ENCODE data around the gene EPHA6. TPM values are rescaled to one million over a fixed set of nuclear protein-coding genes. Genes with fewer than 3 reads are reported as not detected.

The EPHA6 gene
- total and polyA plus RNA-seq, 2 experiments from 2014 or later: not detected

DNA sequence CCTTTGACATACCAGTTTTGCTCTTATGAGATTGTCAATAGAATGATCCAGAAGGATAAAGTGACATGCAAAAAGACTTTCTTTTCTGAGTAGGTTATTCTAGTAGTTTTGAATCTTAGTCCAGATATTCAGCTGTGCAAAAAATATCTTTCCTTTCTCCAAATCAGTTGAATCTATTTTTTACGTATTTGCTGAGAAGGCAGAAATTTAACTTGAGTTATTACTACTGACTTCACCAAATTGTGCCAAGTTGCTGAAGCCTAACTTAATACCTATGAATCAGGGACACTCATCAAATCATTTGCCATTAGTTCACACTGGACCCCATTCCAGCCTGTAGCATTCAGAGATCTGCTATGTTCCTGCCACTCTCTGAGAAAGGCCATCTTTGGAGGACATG, 215.6 kb downstream of the EPHA6 start:
- Histone ChIP-seq H3K9me3 (ENCODE audit: low read depth) (peaks cover 4% of the 10 kb centered on the region), H3K9ac (no peak overlapping the region), H3K4me3 (no peak overlapping the region), H3K4me2 (ENCODE audit: unreplicated experiment) (no peak overlapping the region), H2AFZ (no peak overlapping the region), H4K20me1 (ENCODE audit: insufficient read depth) (no peaks in the 10 kb centered on the region), H3K27ac (no peak overlapping the region), H3K4me1 (ENCODE audit: insufficient read depth) (no peaks in the 10 kb centered on the region), H3K27me3 (replicated peaks; ENCODE audit: insufficient read depth) (no peaks in the 10 kb centered on the region), H3K9me2 (ENCODE audit: insufficient read depth) (no peaks in the 10 kb centered on the region), H3F3A (ENCODE audit: insufficient read depth) (no peaks in the 10 kb centered on the region), H3K79me2 (ENCODE audit: insufficient read depth) (no peaks in the 10 kb centered on the region), H3K36me3 (ENCODE audit: low read depth) (no peaks in the 10 kb centered on the region)
- in situ Hi-C loops (cut with MboI): no loop called here
- no peak for DNase-seq
- 47 to 56% methylated on average over 1 of the region's 1 CpG for WGBS, 2 experiments (ENCODE audit: low coverage in 1 of 2, low lambda C conversion rate in 2 of 2, missing lambda C conversion rate in 2 of 2)
- no peak for TF ChIP-seq EZH2phosphoT487 (IDR thresholded peaks at IDR 0.05; ENCODE audit: insufficient read depth, low read depth)
- no peak for TF ChIP-seq EZH2 (IDR thresholded peaks at IDR 0.05; ENCODE audit: insufficient read depth, poor library complexity, severe bottlenecking)

DNA sequence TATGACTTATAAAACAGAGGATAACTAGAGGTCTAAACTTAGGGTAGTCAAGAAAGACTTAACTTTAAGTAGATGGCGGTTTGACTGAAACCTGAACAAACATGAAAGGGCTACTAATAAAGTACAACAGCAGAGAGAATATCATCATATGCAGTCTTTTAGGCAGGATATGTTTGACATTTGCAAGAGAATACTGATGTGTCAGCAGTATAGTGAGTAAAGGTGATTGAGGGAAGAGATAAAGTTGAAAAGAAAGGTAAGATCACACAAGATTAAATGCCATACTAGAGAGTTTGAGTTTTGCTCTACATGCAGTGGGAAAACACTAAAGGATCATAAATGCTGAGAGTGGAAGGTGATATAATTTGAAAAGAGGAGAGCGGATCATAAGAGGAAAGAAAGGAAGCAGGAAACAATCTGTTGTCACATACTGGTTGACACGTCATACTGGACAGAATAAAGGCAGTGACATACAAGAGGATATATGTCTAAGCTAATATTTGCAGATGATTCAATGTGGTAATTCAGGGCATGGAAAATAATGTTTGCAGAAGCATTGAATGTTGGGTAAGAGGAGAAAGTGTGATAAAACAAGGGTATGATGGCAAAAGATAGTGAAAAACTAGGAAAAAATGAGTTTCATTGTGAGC, 223.0 kb downstream of the EPHA6 start:
- no peaks in the 10 kb centered on the region for H3F3A ChIP-seq (ENCODE audit: insufficient read depth)
- H3K4me2 ChIP-seq (ENCODE audit: unreplicated experiment): no peak overlapping the region
- TF ChIP-seq EZH2phosphoT487 (IDR thresholded peaks at IDR 0.05; ENCODE audit: insufficient read depth, low read depth): no peak
- no peak for TF ChIP-seq EZH2 (IDR thresholded peaks at IDR 0.05; ENCODE audit: insufficient read depth, poor library complexity, severe bottlenecking)
- H3K9ac ChIP-seq: no peak overlapping the region
- in situ Hi-C loops (cut with MboI): no loop called here
- H3K36me3 ChIP-seq (ENCODE audit: low read depth): no peaks in the 10 kb centered on the region
- H4K20me1 ChIP-seq (ENCODE audit: insufficient read depth): no peaks in the 10 kb centered on the region
- H3K9me2 ChIP-seq (ENCODE audit: insufficient read depth): no peaks in the 10 kb centered on the region
- no peak overlapping the region for H3K4me3 ChIP-seq
- no peak for DNase-seq
- no peaks in the 10 kb centered on the region for H3K27me3 ChIP-seq (replicated peaks; ENCODE audit: insufficient read depth)
- no peak overlapping the region for H2AFZ ChIP-seq
- H3K4me1 ChIP-seq (ENCODE audit: insufficient read depth): no peaks in the 10 kb centered on the region
- no peaks in the 10 kb centered on the region for H3K9me3 ChIP-seq (ENCODE audit: low read depth)
- H3K79me2 ChIP-seq (ENCODE audit: insufficient read depth): no peaks in the 10 kb centered on the region
- H3K27ac ChIP-seq: no peak overlapping the region
- 35 to 37% methylated on average over 3 of the region's 3 CpGs for WGBS, 2 experiments (ENCODE audit: low coverage in 1 of 2, low lambda C conversion rate in 2 of 2, missing lambda C conversion rate in 2 of 2)

- in situ Hi-C loops (cut with MboI): no loop called here
- no peak for DNase-seq
- Histone ChIP-seq H4K20me1 (ENCODE audit: insufficient read depth) (no peaks in the 10 kb centered on the region), H3K9ac (no peak overlapping the region), H3K79me2 (ENCODE audit: insufficient read depth) (no peaks in the 10 kb centered on the region), H3K27me3 (replicated peaks; ENCODE audit: insufficient read depth) (no peaks in the 10 kb centered on the region), H3K9me3 (ENCODE audit: low read depth) (no peaks in the 10 kb centered on the region), H2AFZ (no peak overlapping the region), H3K36me3 (ENCODE audit: low read depth) (no peaks in the 10 kb centered on the region), H3K27ac (no peak overlapping the region), H3K4me3 (no peak overlapping the region), H3K4me1 (ENCODE audit: insufficient read depth) (no peaks in the 10 kb centered on the region), H3K4me2 (ENCODE audit: unreplicated experiment) (no peak overlapping the region), H3K9me2 (ENCODE audit: insufficient read depth) (no peaks in the 10 kb centered on the region), H3F3A (ENCODE audit: insufficient read depth) (no peaks in the 10 kb centered on the region)
- no peak for TF ChIP-seq EZH2phosphoT487 (IDR thresholded peaks at IDR 0.05; ENCODE audit: insufficient read depth, low read depth)
- no peak for TF ChIP-seq EZH2 (IDR thresholded peaks at IDR 0.05; ENCODE audit: insufficient read depth, poor library complexity, severe bottlenecking)
- 10 to 13% methylated on average over 2 of the region's 2 CpGs for WGBS, 2 experiments (ENCODE audit: low coverage in 1 of 2, low lambda C conversion rate in 2 of 2, missing lambda C conversion rate in 2 of 2)
These were observed 229.0 kb downstream of the EPHA6 start for GRCh38 chr3:97043411-97043810.

DNA sequence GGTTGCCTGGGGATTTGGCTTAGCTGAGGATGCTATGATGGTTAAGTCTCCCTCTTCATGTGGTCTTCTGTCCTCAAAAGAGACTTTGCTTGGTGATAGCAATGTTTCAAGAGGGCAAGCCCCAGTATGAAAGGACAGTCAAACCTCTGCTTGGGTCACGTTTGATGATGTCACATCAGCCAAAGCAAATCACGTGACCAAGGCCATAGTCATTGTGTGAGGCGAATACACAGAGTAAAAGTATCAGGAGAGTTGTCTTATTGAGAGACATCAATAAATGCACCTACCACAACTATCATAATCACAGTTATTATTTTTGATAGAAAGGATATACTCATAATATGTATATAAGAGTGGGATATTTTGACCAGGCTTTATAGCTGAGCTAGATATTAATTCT, 243.0 kb downstream of the EPHA6 start:
- no peak for DNase-seq
- in situ Hi-C loops (cut with MboI): no loop called here
- TF ChIP-seq EZH2phosphoT487 (IDR thresholded peaks at IDR 0.05; ENCODE audit: insufficient read depth, low read depth): no peak
- TF ChIP-seq EZH2 (IDR thresholded peaks at IDR 0.05; ENCODE audit: insufficient read depth, poor library complexity, severe bottlenecking): no peak
- H3K4me3 ChIP-seq: no peak overlapping the region
- 20 to 28% methylated on average over 3 of the region's 3 CpGs for WGBS, 2 experiments (ENCODE audit: low coverage in 1 of 2, low lambda C conversion rate in 2 of 2, missing lambda C conversion rate in 2 of 2)
- no peaks in the 10 kb centered on the region for H3K27me3 ChIP-seq (replicated peaks; ENCODE audit: insufficient read depth)
- H3K9ac ChIP-seq: no peak overlapping the region
- no peak overlapping the region for H3K4me2 ChIP-seq (ENCODE audit: unreplicated experiment)
- no peak overlapping the region for H3K27ac ChIP-seq
- no peaks in the 10 kb centered on the region for H3K79me2 ChIP-seq (ENCODE audit: insufficient read depth)
- H3K9me2 ChIP-seq (ENCODE audit: insufficient read depth): no peaks in the 10 kb centered on the region
- H3F3A ChIP-seq (ENCODE audit: insufficient read depth): no peaks in the 10 kb centered on the region
- H3K4me1 ChIP-seq (ENCODE audit: insufficient read depth): no peaks in the 10 kb centered on the region
- H3K36me3 ChIP-seq (ENCODE audit: low read depth): no peaks in the 10 kb centered on the region
- H3K9me3 ChIP-seq (ENCODE audit: low read depth): no peaks in the 10 kb centered on the region
- no peak overlapping the region for H2AFZ ChIP-seq
- no peaks in the 10 kb centered on the region for H4K20me1 ChIP-seq (ENCODE audit: insufficient read depth)

Data from GM23248 (cell line).